Uterus (tissue), 4 donors: ENCODE results near the gene UBL5. TPM values are rescaled to one million over a fixed set of nuclear protein-coding genes. Genes with fewer than 3 reads are reported as not detected.

Source experiments
- DNase-seq, 2 donors: peaks; one replicate each; pipeline ENCODE4 v3.0.0-alpha.2; 2019 to 2020
- H3K27ac ChIP-seq, 2 donors: fragments of 200-600 bp; sonication (generic); 1 replicate in 1 of 2; 2 replicates in 1 of 2; pipeline ENCODE4 v1.5.1; 2016 to 2018
- H3K27me3 ChIP-seq, 2 donors: fragments of 200-600 bp; sonication (generic); one replicate each; pipeline ENCODE4 v1.5.1; 2018 to 2019; ENCODE audit warnings: control low read depth in 1 of 2
- H3K36me3 ChIP-seq, 2 donors: fragments of 200-600 bp; sonication (generic); one replicate each; pipeline ENCODE4 v1.5.1; 2019; ENCODE audit warnings: control low read depth in 1 of 2
- H3K4me1 ChIP-seq, 2 donors: fragments of 200-600 bp; sonication (generic); one replicate each; pipeline ENCODE4 v1.5.1; 2018 to 2019; ENCODE audit warnings: control low read depth in 1 of 2
- H3K4me3 ChIP-seq, 2 donors: fragments of 200-600 bp; sonication (generic); 1 replicate in 1 of 2; 2 replicates in 1 of 2; pipeline ENCODE4 v1.5.1; 2018 to 2019; ENCODE audit warnings: mild to moderate bottlenecking in 1 of 2
- H3K9me3 ChIP-seq, 2 donors: fragments of 200-600 bp; sonication (generic); one replicate each; pipeline ENCODE4 v1.5.1; 2019; ENCODE audit warnings: control low read depth in 1 of 2
- CTCF ChIP-seq, 4 experiments: fragments of 200-600 bp in 2 of 4; fragments of 450-650 bp in 2 of 4; sonication (generic) in 2 of 4; IDR thresholded peaks; one replicate each; pipeline ENCODE4 v1.5.1; 2016 to 2019; ENCODE audit warnings: antibody characterized with exemption in 4 of 4, mild to moderate bottlenecking in 2 of 4, moderate library complexity in 1 of 4
- POLR2A ChIP-seq, 2 donors: fragments of 450-650 bp; IDR thresholded peaks; one replicate each; pipeline ENCODE4 v1.6.1; 2016; ENCODE audit warnings: antibody characterized with exemption in 2 of 2, mild to moderate bottlenecking in 1 of 2, moderate library complexity in 1 of 2
- intact Hi-C: fragments of 100-400 bp; cut with DNase I; formaldehyde crosslinking; loops from one replicate; pipeline ENCODE4 v1.15.1; 2023; ENCODE audit warnings: low total_unique reads
- total RNA-seq, 4 donors: library from RNA; depleted of rRNA in 3 of 4; stranded (reverse); fragments of >200 nt in 3 of 4; gene quantifications; one replicate each; pipeline versions ENCODE4 v1.1.0 to v1.2.4, GENCODE V29; 2014 to 2023
- donor health status: DM: yes; HTN: yes; CAD: no.

Gene UBL5
- total RNA-seq, 4 donors from 2014 or later, result 180 to 1,153 (median 222) TPM

GRCh38 chr19:9848762-9849161 lies 21.0 kb downstream of the UBL5 start:
- intact Hi-C loops, result no loop called here
- no peak overlapping the region for H3K4me3 ChIP-seq
- H3K9me3 ChIP-seq, result no peaks in the 10 kb centered on the region
- no peak for DNase-seq
- H3K36me3 ChIP-seq, result no peaks in the 10 kb centered on the region
- no peaks in the 10 kb centered on the region for H3K27me3 ChIP-seq
- no peak overlapping the region for H3K27ac ChIP-seq
- H3K4me1 ChIP-seq, result no peaks in the 10 kb centered on the region
- TF ChIP-seq POLR2A (IDR thresholded peaks at IDR 0.05), result no peak
- TF ChIP-seq CTCF (IDR thresholded peaks at IDR 0.05), result no peak

DNA sequence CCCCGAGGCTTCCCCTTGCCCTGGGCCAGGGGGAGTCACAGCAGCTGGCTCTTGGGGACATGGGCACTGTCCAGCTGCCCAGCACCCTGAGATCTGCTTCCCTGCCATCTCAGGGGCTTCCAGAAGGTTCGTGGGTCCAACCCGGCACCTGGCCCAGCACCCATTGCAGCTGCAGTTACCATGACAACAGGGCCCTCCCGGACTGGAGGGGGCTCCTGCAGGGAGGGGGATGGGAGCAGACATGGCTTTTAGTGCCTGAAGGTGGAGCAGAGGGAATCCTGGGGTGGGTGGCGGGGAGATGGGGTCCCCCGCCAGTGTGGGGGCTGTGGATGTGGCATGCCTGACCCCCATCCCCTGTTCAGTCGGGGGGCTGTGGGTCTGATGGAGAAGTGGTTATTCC lies 22.1 kb downstream of the UBL5 start:
- Histone ChIP-seq H3K36me3 (no peaks in the 10 kb centered on the region), H3K27me3 (no peaks in the 10 kb centered on the region), H3K4me1 (no peaks in the 10 kb centered on the region), H3K27ac (no peak overlapping the region), H3K4me3 (no peak overlapping the region), H3K9me3 (no peaks in the 10 kb centered on the region)
- intact Hi-C loops, result no loop called here
- no peak for DNase-seq
- no peak for TF ChIP-seq CTCF (IDR thresholded peaks at IDR 0.05)
- no peak for TF ChIP-seq POLR2A (IDR thresholded peaks at IDR 0.05)

DNA sequence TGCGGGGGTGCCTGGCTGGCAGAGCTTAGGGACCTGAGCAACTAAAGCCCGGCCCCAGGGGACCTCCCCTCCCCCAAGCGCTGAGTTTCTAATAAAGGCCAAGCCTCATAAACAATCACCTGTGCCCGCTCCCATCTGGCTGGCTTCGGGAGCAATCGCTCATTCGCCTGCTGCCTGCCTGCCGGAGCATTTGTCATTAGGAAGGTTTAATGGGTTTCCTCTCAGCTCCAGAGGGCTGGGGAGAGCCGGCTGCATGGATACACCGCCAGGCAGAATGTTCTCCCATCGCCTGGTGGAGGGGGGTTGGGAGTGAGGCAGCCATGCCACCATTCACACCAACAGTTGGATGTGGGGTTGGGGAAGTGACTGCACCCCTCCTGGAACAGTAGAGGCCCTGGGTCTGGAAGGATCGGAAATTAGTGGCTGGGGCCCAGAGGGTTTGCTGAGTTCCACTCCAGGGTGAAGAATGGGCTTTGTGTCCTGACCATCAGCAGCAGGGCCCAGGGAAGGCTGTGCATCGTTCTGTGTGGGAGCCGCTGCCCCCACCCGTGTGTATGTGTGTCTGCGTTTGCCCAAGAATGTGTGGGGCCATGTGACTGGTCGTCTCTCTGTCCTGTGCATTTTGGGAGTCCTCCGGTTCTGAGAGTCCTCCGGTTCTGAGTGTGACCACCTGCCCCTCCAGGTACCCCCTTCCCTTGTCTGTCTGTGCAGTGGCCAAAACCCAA lies 22.7 kb downstream of the UBL5 start:
- DNase-seq, result no peak
- Histone ChIP-seq H3K27me3 (no peaks in the 10 kb centered on the region), H3K4me3 (no peak overlapping the region), H3K4me1 (no peaks in the 10 kb centered on the region), H3K36me3 (no peaks in the 10 kb centered on the region), H3K9me3 (no peaks in the 10 kb centered on the region), H3K27ac (no peak overlapping the region)
- TF ChIP-seq CTCF (IDR thresholded peaks at IDR 0.05), result no peak
- TF ChIP-seq POLR2A (IDR thresholded peaks at IDR 0.05), result no peak
- intact Hi-C loops, result no loop called here

DNA sequence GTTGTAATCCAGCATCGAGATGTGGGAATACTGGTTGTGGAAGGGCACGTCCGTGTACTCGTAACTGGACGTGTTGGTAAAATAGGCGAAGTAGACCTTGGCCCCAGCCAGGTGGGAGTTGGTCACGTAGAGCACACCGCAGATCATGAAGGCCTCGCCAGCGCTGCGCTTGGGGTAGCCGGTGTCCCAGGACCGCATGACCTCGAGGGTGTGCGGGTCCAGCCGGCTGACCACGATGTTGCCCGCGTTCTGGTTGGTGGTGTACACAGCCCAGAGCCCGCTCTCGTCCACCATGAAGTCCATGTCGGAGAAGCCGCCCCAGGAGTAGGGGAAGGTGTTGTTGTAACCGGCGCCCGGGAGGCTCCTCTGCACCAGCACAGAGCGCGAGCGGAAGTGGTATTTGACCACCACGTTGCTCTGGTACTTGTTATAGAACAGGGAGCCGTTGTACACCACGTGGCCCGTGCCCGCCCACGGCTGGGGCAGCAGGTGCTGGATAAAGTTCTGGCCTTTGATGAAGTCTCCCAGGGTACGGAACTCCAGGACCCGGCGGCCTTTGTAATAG lies 26.6 kb downstream of the UBL5 start:
- TF ChIP-seq CTCF (IDR thresholded peaks at IDR 0.05) (no peak), POLR2A (IDR thresholded peaks at IDR 0.05) (no peak)
- H3K27me3 ChIP-seq, result no peaks in the 10 kb centered on the region
- no peak for DNase-seq

DNA sequence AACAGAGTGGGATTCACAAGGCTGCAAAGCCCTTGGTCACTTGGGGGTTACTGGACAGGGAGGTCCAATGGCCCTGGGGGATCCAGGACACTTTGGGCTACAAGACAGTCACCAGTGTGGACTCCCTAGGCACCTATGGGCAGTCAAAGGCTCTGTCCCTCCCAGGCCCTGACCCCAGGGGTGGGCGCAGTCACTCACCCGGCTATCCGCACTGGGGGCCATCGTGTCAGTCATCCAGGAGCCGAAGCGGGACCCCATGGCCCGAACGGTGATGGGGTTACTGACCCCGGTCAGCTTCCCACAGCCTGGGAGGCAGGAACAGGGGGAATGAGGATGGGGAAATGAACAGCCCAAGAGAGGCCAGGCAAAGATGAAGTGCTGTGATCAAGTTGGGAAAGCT lies 28.9 kb downstream of the UBL5 start:
- Histone ChIP-seq H3K9me3 (no peaks in the 10 kb centered on the region), H3K4me3 (no peak overlapping the region), H3K4me1 (no peaks in the 10 kb centered on the region), H3K27ac (no peak overlapping the region), H3K27me3 (no peaks in the 10 kb centered on the region), H3K36me3 (no peaks in the 10 kb centered on the region)
- intact Hi-C loops, result no loop called here
- no peak for DNase-seq
- no peak for TF ChIP-seq POLR2A (IDR thresholded peaks at IDR 0.05)

More for the DNA sequence above, 26.6 kb downstream of the UBL5 start:
- Histone ChIP-seq H3K27ac (no peak overlapping the region), H3K4me3 (no peak overlapping the region), H3K9me3 (no peaks in the 10 kb centered on the region), H3K4me1 (no peaks in the 10 kb centered on the region), H3K36me3 (no peaks in the 10 kb centered on the region)
- intact Hi-C loops, result no loop called here
